Measurements from ENCODE around the gene KHDC1L. TPM values are rescaled to one million over a fixed set of nuclear protein-coding genes. Genes with fewer than 3 reads are reported as not detected.
"Not testable (repeated sequence)": the region's sequence is repeated elsewhere in the genome, so short reads cannot be mapped to it uniquely, and the experiment has no call there.

KHDC1L gene
- polyA plus RNA-seq, 3 donors = 0.17 to 1.0 TPM; not detected in 1

GRCh38 chr6:73227606-73228255 lies 2.4 kb upstream of the KHDC1L start:
- DNase-seq (ENCODE audit: extremely low read depth in 1 of 11, low read depth in 9 of 11, low spot score in 4 of 11) = no peak

DNA sequence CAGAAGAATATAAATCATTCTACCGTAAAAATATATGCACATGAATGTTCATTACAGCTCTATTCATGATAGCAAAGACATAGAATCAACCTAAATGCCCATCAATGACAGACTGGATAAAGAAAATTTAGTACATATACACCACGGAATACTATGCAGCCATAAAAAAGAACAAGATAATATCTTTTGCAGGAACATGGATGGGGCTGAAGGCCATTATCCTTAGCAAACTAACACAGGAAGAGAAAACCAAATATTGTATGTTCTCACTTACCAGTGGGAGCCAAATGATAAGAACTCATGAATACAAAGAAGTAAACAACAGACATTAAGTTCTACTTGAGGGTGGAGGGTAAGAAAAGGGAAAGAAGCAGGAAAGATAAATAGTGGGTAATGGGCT lies 8.4 kb downstream of the KHDC1L start:
- no peak for DNase-seq (ENCODE audit: extremely low read depth in 1 of 11, low read depth in 9 of 11, low spot score in 4 of 11)

- DNase-seq (ENCODE audit: extremely low read depth in 1 of 11, low read depth in 9 of 11, low spot score in 4 of 11) = no peak
These were observed 16.2 kb downstream of the KHDC1L start for GRCh38 chr6:73209117-73209516.

- no peak for DNase-seq (ENCODE audit: extremely low read depth in 1 of 11, low read depth in 9 of 11, low spot score in 4 of 11)
These were observed 18.0 kb downstream of the KHDC1L start for GRCh38 chr6:73207221-73207837.

GRCh38 chr6:73204252-73204651 lies 21.0 kb downstream of the KHDC1L start:
- DNase-seq (ENCODE audit: extremely low read depth in 1 of 11, low read depth in 9 of 11, low spot score in 4 of 11) = no peak

- no peak for DNase-seq (ENCODE audit: extremely low read depth in 1 of 11, low read depth in 9 of 11, low spot score in 4 of 11)
These were observed 22.2 kb downstream of the KHDC1L start for GRCh38 chr6:73203098-73203497.

DNA sequence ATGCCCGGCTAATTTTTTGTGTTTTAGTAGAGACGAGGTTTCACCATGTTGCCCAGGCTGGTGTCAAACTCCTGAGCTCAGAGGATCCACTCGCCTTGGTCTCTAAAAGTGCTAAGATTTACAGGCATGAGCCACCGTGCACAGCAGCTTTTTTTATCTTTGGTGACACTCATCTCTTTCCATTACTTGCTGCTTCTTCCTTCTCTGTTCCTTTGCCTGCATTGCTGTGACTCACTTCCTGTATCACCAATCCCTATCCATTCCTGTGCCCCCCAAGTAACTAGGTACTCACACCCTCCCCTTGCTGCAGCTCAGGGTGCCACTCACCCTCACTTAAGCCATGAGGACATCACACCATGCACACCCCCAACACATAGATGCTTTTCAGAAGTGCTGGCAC lies 24.6 kb downstream of the KHDC1L start:
- DNase-seq (ENCODE audit: extremely low read depth in 1 of 11, low read depth in 9 of 11, low spot score in 4 of 11) = no peak

DNA sequence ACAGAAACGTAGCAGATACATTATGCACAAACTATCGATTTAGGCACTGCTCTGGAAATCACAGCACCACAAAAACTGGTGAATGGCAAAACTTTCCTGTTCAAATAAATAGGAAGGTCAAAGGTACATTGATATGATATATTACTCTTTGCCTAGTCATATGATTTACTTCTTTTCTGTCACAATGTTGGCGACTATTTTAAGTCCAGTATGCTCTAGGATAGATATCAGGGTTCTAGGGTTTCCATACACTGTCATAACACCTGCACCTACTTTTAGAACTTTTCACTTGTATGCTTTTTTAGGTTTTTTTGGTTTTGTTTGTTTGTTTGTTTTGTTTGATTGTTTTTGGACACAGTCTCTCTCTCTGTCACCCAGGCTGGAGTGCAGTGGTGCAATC lies 25.0 kb downstream of the KHDC1L start:
- no peak for DNase-seq (ENCODE audit: extremely low read depth in 1 of 11, low read depth in 9 of 11, low spot score in 4 of 11)

- no peak for DNase-seq (ENCODE audit: extremely low read depth in 1 of 11, low read depth in 9 of 11, low spot score in 4 of 11)
These were observed 30.6 kb downstream of the KHDC1L start for GRCh38 chr6:73194744-73195143.

GRCh38 chr6:73193302-73193701 lies 32.0 kb downstream of the KHDC1L start:
- DNase-seq (ENCODE audit: extremely low read depth in 1 of 11, low read depth in 9 of 11, low spot score in 4 of 11) = not testable (repeated sequence)

GRCh38 chr6:73182021-73182607 lies 43.2 kb downstream of the KHDC1L start:
- no peak for DNase-seq (ENCODE audit: extremely low read depth in 1 of 11, low read depth in 9 of 11, low spot score in 4 of 11)

- peak in 10 of 11 donors; percentile 23 to 47 (median 32) for DNase-seq (ENCODE audit: extremely low read depth in 1 of 11, low read depth in 9 of 11, low spot score in 4 of 11)
These were observed 44.3 kb downstream of the KHDC1L start for GRCh38 chr6:73180763-73181619.

DNA sequence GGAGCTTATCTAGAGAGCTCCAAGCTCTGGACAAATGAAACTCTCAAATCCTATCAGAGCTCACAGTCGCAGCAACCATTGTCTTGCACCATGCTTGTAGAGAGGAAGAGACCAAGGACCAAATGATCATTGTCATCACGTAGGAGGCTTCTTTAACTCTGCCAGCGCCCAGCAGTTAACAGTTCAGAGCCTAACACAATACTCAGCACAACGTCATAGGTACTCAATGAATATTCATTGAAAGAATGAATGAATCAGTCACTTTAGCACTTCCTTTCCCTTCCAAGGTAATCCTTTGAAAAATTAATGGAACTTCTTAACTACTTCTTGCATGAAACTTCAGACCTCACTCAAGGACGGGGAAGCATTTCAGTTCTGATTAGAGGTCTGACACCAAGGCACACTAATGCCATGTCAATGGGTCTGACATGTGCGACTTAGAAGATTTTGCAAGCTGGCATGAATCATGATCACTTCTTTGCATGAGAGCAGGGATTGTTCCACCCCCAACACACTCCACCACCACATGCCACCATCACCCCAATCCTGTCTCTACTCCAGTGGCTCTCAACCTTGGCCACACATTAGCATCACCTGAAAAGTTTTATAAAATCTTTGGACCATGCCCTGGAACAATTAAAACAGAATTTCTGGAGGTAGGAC lies 45.1 kb downstream of the KHDC1L start:
- no peak for DNase-seq (ENCODE audit: extremely low read depth in 1 of 11, low read depth in 9 of 11, low spot score in 4 of 11)

- no peak for DNase-seq (ENCODE audit: extremely low read depth in 1 of 11, low read depth in 9 of 11, low spot score in 4 of 11)
These were observed 47.9 kb downstream of the KHDC1L start for GRCh38 chr6:73177221-73177944.

GRCh38 chr6:73176057-73176456 lies 49.2 kb downstream of the KHDC1L start:
- no peak for DNase-seq (ENCODE audit: extremely low read depth in 1 of 11, low read depth in 9 of 11, low spot score in 4 of 11)

DNA sequence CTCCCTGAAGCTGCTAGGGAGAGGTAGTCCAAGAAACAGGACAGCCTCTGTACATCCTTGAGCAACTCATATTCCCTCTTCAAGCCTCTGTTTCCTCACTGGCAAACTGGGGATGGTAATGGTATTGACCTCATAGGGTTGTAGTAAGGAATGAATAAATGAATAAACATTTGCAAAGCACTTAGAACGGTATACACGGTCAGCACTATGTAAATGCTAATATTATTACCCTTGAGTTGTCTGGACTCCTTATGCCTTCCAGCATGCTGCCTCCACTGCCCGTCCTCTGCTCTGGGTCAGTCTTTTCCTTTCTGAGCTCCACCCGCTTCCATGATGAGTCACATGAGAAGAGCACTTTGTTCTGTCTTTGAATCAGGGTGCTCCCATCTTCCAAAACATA lies 50.6 kb downstream of the KHDC1L start:
- no peak for DNase-seq (ENCODE audit: extremely low read depth in 1 of 11, low read depth in 9 of 11, low spot score in 4 of 11)

Measured in renal cortex interstitium (tissue), 11 donors.